IMR-90 (cell line): ENCODE data around the gene ANGPT4. TPM values are rescaled to one million over a fixed set of nuclear protein-coding genes. Genes with fewer than 3 reads are reported as not detected.

ENCODE experiments used
- ATAC-seq: fragments of 200-7000 bp; cut with Tn5 transposase; 2 replicates; pipeline ENCODE4 v1.9.1; 2020; ENCODE audit warnings: low read depth, mild to moderate bottlenecking, moderate library complexity
- BruUV-seq: library from RNA; stranded (reverse); fragments of 400-500 nt; replicated peaks from 2 replicates; lab custom pipeline; 2021; lab: Mats Ljungman, UMichigan
- CTCF ChIA-PET: fragments of 300-600 bp; formaldehyde crosslinking; extraction: SDS; loops from one replicate; lab custom pipeline; 2021; ENCODE audit warnings: antibody characterized with exemption; lab: Yijun Ruan, JAX
- POLR2A ChIA-PET: fragments of 300-600 bp; sonication (Branson Sonifier 250); formaldehyde crosslinking; loops from one replicate; lab custom pipeline; 2022; ENCODE audit warnings: antibody characterized with exemption; ENCODE audit not compliant: unreplicated experiment; lab: Charles Lee
- DNase-seq: peaks from one replicate; pipeline ENCODE4 v3.0.0; 2013
- H2AFZ ChIP-seq: replicated peaks from 2 replicates; pipeline ENCODE3; 2013; ENCODE audit warnings: low read length, mild to moderate bottlenecking; ENCODE audit not compliant: poor library complexity
- H2AK5ac ChIP-seq: 2 replicates; pipeline ENCODE4 v1.6.1; 2013; ENCODE audit warnings: low read depth, low read length, inconsistent platforms
- H2AK9ac ChIP-seq: replicated peaks from 2 replicates; pipeline ENCODE3; 2013; ENCODE audit warnings: mild to moderate bottlenecking, low read depth, low read length, moderate library complexity; ENCODE audit not compliant: poor library complexity
- H2BK120ac ChIP-seq: 2 replicates; pipeline ENCODE4 v1.6.1; 2013; ENCODE audit warnings: low read depth, low read length, inconsistent platforms
- H2BK15ac ChIP-seq: 3 replicates; pipeline ENCODE4 v1.6.1; 2013; ENCODE audit warnings: low read depth, low read length, inconsistent platforms
- H2BK20ac ChIP-seq: 2 replicates; pipeline ENCODE4 v1.6.1; 2013; ENCODE audit warnings: low read depth, mild to moderate bottlenecking, inconsistent platforms, low read length, moderate library complexity
- H2BK5ac ChIP-seq: 2 replicates; pipeline ENCODE4 v1.6.1; 2013; ENCODE audit warnings: mild to moderate bottlenecking, low read depth, low read length, inconsistent platforms; ENCODE audit not compliant: poor library complexity, severe bottlenecking
- H3K14ac ChIP-seq: replicated peaks from 2 replicates; pipeline ENCODE4 v1.6.1; 2013; ENCODE audit warnings: low read depth, low read length, inconsistent platforms
- H3K18ac ChIP-seq: 2 replicates; pipeline ENCODE4 v1.6.1; 2013; ENCODE audit warnings: low read depth, low read length, control low read depth
- H3K23ac ChIP-seq: 2 replicates; pipeline ENCODE4 v1.6.1; 2013; ENCODE audit warnings: low read depth, low read length, inconsistent platforms
- H3K27ac ChIP-seq: 2 replicates; pipeline ENCODE4 v1.5.1; 2013; ENCODE audit warnings: mild to moderate bottlenecking, control low read depth, low read length; ENCODE audit not compliant: insufficient read depth
- H3K27me3 ChIP-seq: 2 replicates; pipeline ENCODE4 v1.6.1; 2013; ENCODE audit warnings: low read length; ENCODE audit not compliant: control insufficient read depth, insufficient read depth
- H3K36me3 ChIP-seq: 2 replicates; pipeline ENCODE4 v1.6.1; 2013; ENCODE audit warnings: low read length, mixed read lengths; ENCODE audit not compliant: control insufficient read depth, insufficient read depth
- H3K4ac ChIP-seq: 2 replicates; pipeline ENCODE4 v1.6.1; 2013; ENCODE audit warnings: low read depth, low read length, inconsistent platforms
- H3K4me1 ChIP-seq: 2 replicates; pipeline ENCODE4 v1.6.1; 2013; ENCODE audit warnings: low read length, mixed read lengths; ENCODE audit not compliant: control insufficient read depth, insufficient read depth
- H3K4me2 ChIP-seq: 2 replicates; pipeline ENCODE4 v1.6.1; 2013; ENCODE audit warnings: low read depth, mild to moderate bottlenecking, control low read depth, low read length, moderate library complexity
- H3K4me3 ChIP-seq: 2 replicates; pipeline ENCODE4 v1.5.1; 2013; ENCODE audit warnings: low read depth, mild to moderate bottlenecking, control low read depth, low read length, moderate library complexity; ENCODE audit not compliant: insufficient read depth
- H3K56ac ChIP-seq: 2 replicates; pipeline ENCODE4 v1.6.1; 2013; ENCODE audit warnings: low read length, inconsistent platforms; ENCODE audit not compliant: insufficient read depth; ENCODE audit errors: extremely low read depth
- H3K79me1 ChIP-seq, 2 experiments: 2 replicates each; pipeline ENCODE4 v1.6.1; 2013; ENCODE audit warnings: low read length in 2 of 2, inconsistent platforms in 1 of 2, low read depth in 1 of 2
- H3K9ac ChIP-seq: 2 replicates; pipeline ENCODE4 v1.6.1; 2013; ENCODE audit warnings: low read depth, low read length, control low read depth
- H3K9me1 ChIP-seq: 2 replicates; pipeline ENCODE4 v1.6.1; 2013; ENCODE audit warnings: low read length, inconsistent platforms; ENCODE audit not compliant: insufficient read depth
- H3K9me3 ChIP-seq: 2 replicates; pipeline ENCODE4 v1.6.1; 2013; ENCODE audit warnings: low read length; ENCODE audit not compliant: control insufficient read depth, insufficient read depth
- H4K20me1 ChIP-seq: 2 replicates; pipeline ENCODE4 v1.6.1; 2013; ENCODE audit warnings: low read length, inconsistent platforms; ENCODE audit not compliant: insufficient read depth
- H4K5ac ChIP-seq: 2 replicates; pipeline ENCODE4 v1.6.1; 2013; ENCODE audit warnings: mild to moderate bottlenecking, low read depth, low read length, control low read depth
- H4K8ac ChIP-seq, 2 experiments: 2 replicates each; pipeline ENCODE4 v1.6.1; 2013; ENCODE audit warnings: low read depth in 2 of 2, low read length in 2 of 2, control low read depth in 1 of 2, inconsistent platforms in 1 of 2
- H4K91ac ChIP-seq: 2 replicates; pipeline ENCODE4 v1.6.1; 2013; ENCODE audit warnings: low read depth, low read length, inconsistent platforms; ENCODE audit not compliant: insufficient read depth
- MAZ ChIP-seq: IDR thresholded peaks from 2 replicates; pipeline ENCODE4 v1.6.1; 2012; ENCODE audit warnings: low read depth, mild to moderate bottlenecking, low read length, improper control_type of control experiment, moderate library complexity, borderline replicate concordance
- NFE2L2 ChIP-seq: fragments of 150-350 bp; IDR thresholded peaks from 2 replicates; pipeline ENCODE4 v1.6.1; 2016; ENCODE audit warnings: low read depth, mild to moderate bottlenecking, low read length
- RAD21 ChIP-seq: IDR thresholded peaks from 2 replicates; pipeline ENCODE4 v1.6.1; 2012; ENCODE audit warnings: low read length, improper control_type of control experiment
- WGBS, 2 experiments: methylation state at CpG; one replicate each; pipeline versions ENCODE4 v1.1.5 to v1.1.7; 2013; ENCODE audit warnings: missing lambda C conversion rate in 2 of 2; ENCODE audit not compliant: insufficient read length in 1 of 2; ENCODE audit errors: extremely low coverage in 2 of 2; 5-methylcytosine and 5-hydroxymethylcytosine counted together
- dilution Hi-C: fragments of 300-500 bp; cut with HindIII; formaldehyde crosslinking; loops from one replicate; pipeline ENCODE4 v1.14.3; 2018; ENCODE audit warnings: low sequenced_read_pairs; ENCODE audit not compliant: unreplicated experiment
- in situ Hi-C: fragments of 300-500 bp; cut with MboI; formaldehyde crosslinking; loops from 3 replicates; pipeline ENCODE4 v1.14.3; 2019; ENCODE audit warnings: low sequenced_read_pairs, inconsistent platforms, mixed read lengths
- intact Hi-C: fragments of 100-400 bp; cut with micrococcal nuclease; formaldehyde crosslinking; loops from 2 replicates; pipeline ENCODE4 v1.10.0; 2022
- polyA plus RNA-seq, 3 experiments: library from polyadenylated mRNA; depleted of rRNA; stranded (reverse); fragments of >200 nt; gene quantifications; 2 replicates each; pipeline ENCODE4 v1.2.3, GENCODE V29; 2012; ENCODE audit warnings: low replicate concordance in 1 of 3
- total RNA-seq: library from RNA; depleted of rRNA; stranded (reverse); fragments of >200 nt; gene quantifications from 2 replicates; pipeline ENCODE4 v1.2.3, GENCODE V29; 2012
- TF ChIP-seq, protein P1 (sequence below): fragments of 150-350 bp; IDR thresholded peaks from 2 replicates; pipeline ENCODE4 v1.6.1; 2016; ENCODE audit warnings: low read depth, mild to moderate bottlenecking, low read length, moderate library complexity, borderline replicate concordance

ANGPT4 gene
- total and polyA plus RNA-seq, 2 of the 4 experiments (the other 2 are of a cell fraction) = not detected

DNA sequence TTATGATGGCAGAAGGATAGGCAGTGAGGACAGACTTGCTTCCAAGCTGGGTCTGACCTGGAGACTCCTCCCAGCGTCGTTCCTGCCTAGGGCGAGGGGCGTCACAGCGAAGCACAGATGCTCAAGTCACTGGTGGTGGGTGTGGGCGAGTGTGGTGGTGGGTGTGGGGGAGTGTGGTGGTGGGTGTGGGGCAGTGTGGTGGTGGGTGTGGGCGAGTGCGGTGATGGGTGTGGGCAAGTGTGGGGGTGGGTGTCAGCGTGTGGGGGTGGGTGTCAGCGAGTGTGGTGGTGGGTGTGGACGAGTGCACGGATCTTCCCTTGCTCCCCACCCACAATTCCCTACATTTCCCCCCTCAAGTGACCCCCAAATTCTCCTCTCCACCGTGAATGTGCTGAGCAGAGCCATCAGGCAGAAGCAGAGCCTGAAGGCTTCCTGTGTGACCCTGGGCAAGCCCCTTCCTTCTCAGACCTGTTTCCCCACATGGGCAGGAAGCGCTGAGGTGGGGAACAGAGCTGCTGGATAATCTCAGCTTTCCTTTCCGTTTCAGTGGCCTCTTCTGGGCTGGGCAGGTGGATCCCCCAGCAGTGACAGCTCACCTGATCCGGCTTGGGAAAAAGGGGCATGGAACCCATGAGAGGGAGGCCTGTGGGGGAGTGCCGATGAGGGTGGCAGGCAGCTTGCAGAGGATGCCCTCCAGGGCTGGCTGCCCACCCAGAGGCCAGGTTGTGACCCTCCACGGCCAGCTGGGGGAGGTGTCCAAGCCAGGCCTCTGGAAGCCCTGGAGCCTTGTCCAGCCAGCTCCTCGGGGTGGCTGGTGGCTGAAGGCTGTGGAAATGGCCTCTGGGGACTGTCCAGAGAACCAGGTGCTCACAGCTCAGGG lies 43.0 kb upstream of the ANGPT4 start:
- H4K5ac ChIP-seq = no peak overlapping the region
- intact Hi-C loops (loop anchor here (5.0 kb wide), 2 partner anchors 127 to 253 kb away; partner anchors contain the start of gene FAM110A), dilution Hi-C loops (no loop called here), in situ Hi-C loops (no loop called here)
- no peak overlapping the region for H3K27ac ChIP-seq
- H3K9me1 ChIP-seq = no peaks in the 10 kb centered on the region
- H3K14ac ChIP-seq = no peak overlapping the region
- no TSS peak for BruUV-seq
- H4K8ac ChIP-seq = no peak overlapping the region
- H3K4ac ChIP-seq = no peak overlapping the region
- H3K23ac ChIP-seq = no peak overlapping the region
- no peak for DNase-seq
- H2AK9ac ChIP-seq = no peak overlapping the region
- H2AK5ac ChIP-seq = no peak overlapping the region
- no peak overlapping the region for H3K56ac ChIP-seq
- no peak overlapping the region for H3K9ac ChIP-seq
- H2AFZ ChIP-seq = peak overlapping the region; percentile 29
- no peak overlapping the region for H4K91ac ChIP-seq
- H3K4me1 ChIP-seq = no peaks in the 10 kb centered on the region
- no peaks in the 10 kb centered on the region for H4K20me1 ChIP-seq
- TF ChIP-seq, protein P1, sequence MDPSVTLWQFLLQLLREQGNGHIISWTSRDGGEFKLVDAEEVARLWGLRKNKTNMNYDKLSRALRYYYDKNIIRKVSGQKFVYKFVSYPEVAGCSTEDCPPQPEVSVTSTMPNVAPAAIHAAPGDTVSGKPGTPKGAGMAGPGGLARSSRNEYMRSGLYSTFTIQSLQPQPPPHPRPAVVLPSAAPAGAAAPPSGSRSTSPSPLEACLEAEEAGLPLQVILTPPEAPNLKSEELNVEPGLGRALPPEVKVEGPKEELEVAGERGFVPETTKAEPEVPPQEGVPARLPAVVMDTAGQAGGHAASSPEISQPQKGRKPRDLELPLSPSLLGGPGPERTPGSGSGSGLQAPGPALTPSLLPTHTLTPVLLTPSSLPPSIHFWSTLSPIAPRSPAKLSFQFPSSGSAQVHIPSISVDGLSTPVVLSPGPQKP = no peak
- TF ChIP-seq MAZ (no peak), NFE2L2 (no peak), RAD21 (no peak)
- no peaks in the 10 kb centered on the region for H3K9me3 ChIP-seq
- H2BK15ac ChIP-seq = no peak overlapping the region
- ChIA-PET POLR2A (no interaction called here), CTCF (interaction anchor here (0.8 to 1.4 kb wide), 2 partner anchors 140 to 143 kb away, joined by 4 to 7 read pairs; no protein-coding TSS in a partner anchor)
- no peaks in the 10 kb centered on the region for H3K79me1 ChIP-seq
- H3K4me2 ChIP-seq = no peak overlapping the region
- peaks cover 8% of the 10 kb centered on the region for H3K27me3 ChIP-seq
- H3K4me3 ChIP-seq = no peak overlapping the region
- ATAC-seq = no peak
- WGBS, 2 experiments = no CpG with 5 or more reads among the region's 19 CpGs
- no peak overlapping the region for H2BK20ac ChIP-seq
- no peak overlapping the region for H2BK120ac ChIP-seq
- H3K36me3 ChIP-seq = no peaks in the 10 kb centered on the region
- H2BK5ac ChIP-seq = no peak overlapping the region
- H3K18ac ChIP-seq = no peak overlapping the region
